H1 (cell line): ENCODE results near the gene S100A6. TPM values are rescaled to one million over a fixed set of nuclear protein-coding genes. Genes with fewer than 3 reads are reported as not detected.

Source experiments
- CTCF ChIA-PET: fragments of 300-600 bp; sonication (Branson Sonifier 250); formaldehyde crosslinking; loops from one replicate; lab custom pipeline; 2021; ENCODE audit not compliant: partially characterized antibody; lab: Charles Lee
- POLR2A ChIA-PET: fragments of 300-600 bp; sonication (Branson Sonifier 250); formaldehyde crosslinking; loops from one replicate; lab custom pipeline; 2021; ENCODE audit warnings: inconsistent platforms; ENCODE audit not compliant: partially characterized antibody; lab: Charles Lee
- DNase-seq, 2 experiments: peaks; one replicate each; pipeline versions ENCODE4 v3.0.0 to v3.0.0-alpha.2; 2010 to 2022; ENCODE audit warnings: low spot score in 2 of 2, low read depth in 1 of 2, mixed read lengths in 1 of 2
- FAIRE-seq: peaks from 2 replicates; lab custom pipeline; 2011; peaks lifted over from hg19 to GRCh38; lab: Jason Lieb, UNC
- H2AFZ ChIP-seq: 2 replicates; pipeline ENCODE4 v1.8.1; 2012; ENCODE audit warnings: low read length, inconsistent platforms
- H2AK5ac ChIP-seq: 2 replicates; pipeline ENCODE4 v1.6.1; 2013; ENCODE audit warnings: low read depth, low read length
- H2BK120ac ChIP-seq: replicated peaks from 2 replicates; pipeline ENCODE3; 2013; ENCODE audit warnings: low read depth, low read length, inconsistent platforms
- H2BK12ac ChIP-seq: 2 replicates; pipeline ENCODE4 v1.6.1; 2013; ENCODE audit warnings: low read depth, low read length
- H2BK15ac ChIP-seq: 2 replicates; pipeline ENCODE4 v1.6.1; 2013; ENCODE audit warnings: low read length
- H2BK20ac ChIP-seq: 2 replicates; pipeline ENCODE4 v1.6.1; 2013; ENCODE audit warnings: low read length
- H2BK5ac ChIP-seq: 2 replicates; pipeline ENCODE4 v1.6.1; 2013; ENCODE audit warnings: low read depth, low read length
- H3K14ac ChIP-seq: 2 replicates; pipeline ENCODE4 v1.6.1; 2013; ENCODE audit warnings: inconsistent platforms; ENCODE audit not compliant: insufficient read length
- H3K18ac ChIP-seq: 2 replicates; pipeline ENCODE4 v1.6.1; 2013; ENCODE audit warnings: low read length; ENCODE audit errors: extremely low read depth
- H3K23ac ChIP-seq: 2 replicates; pipeline ENCODE4 v1.6.1; 2013; ENCODE audit warnings: inconsistent platforms; ENCODE audit not compliant: insufficient read length
- H3K23me2 ChIP-seq: 2 replicates; pipeline ENCODE4 v1.6.1; 2013; ENCODE audit warnings: low read depth, low read length
- H3K27ac ChIP-seq: 2 replicates; pipeline ENCODE4 v1.6.1; 2011; ENCODE audit warnings: low read depth, low read length, inconsistent platforms
- H3K27me3 ChIP-seq, 4 experiments: replicated peaks in 1 of 4; 1 replicate in 1 of 4; 2 replicates in 3 of 4; pipeline versions ENCODE4 v1.6.1 to v1.8.1; 2011 to 2013; ENCODE audit warnings: low read length in 3 of 4, mild to moderate bottlenecking in 3 of 4, inconsistent platforms in 2 of 4, mixed read lengths in 2 of 4, moderate library complexity in 1 of 4; ENCODE audit not compliant: control insufficient read depth in 3 of 4, insufficient read depth in 3 of 4; ENCODE audit errors: extremely low read depth in 1 of 4
- H3K36me3 ChIP-seq, 4 experiments: 2 replicates each; pipeline versions ENCODE4 v1.6.1 to v1.8.1; 2011 to 2013; ENCODE audit warnings: mild to moderate bottlenecking in 4 of 4, low read length in 3 of 4, moderate library complexity in 2 of 4, control low read depth in 1 of 4, inconsistent platforms in 1 of 4; ENCODE audit not compliant: insufficient read depth in 4 of 4, control insufficient read depth in 2 of 4
- H3K4ac ChIP-seq: replicated peaks from 2 replicates; pipeline ENCODE3; 2013; ENCODE audit warnings: low read length, low read depth, mixed read lengths, inconsistent platforms; ENCODE audit not compliant: insufficient read length
- H3K4me1 ChIP-seq, 4 experiments: replicated peaks in 1 of 4; 1 replicate in 1 of 4; 2 replicates in 3 of 4; pipeline versions ENCODE4 v1.6.1 to v1.8.1; 2011 to 2013; ENCODE audit warnings: low read length in 3 of 4, inconsistent platforms in 2 of 4, mixed read lengths in 1 of 4; ENCODE audit not compliant: insufficient read depth in 4 of 4, control insufficient read depth in 3 of 4
- H3K4me2 ChIP-seq, 2 experiments: 2 replicates each; pipeline versions ENCODE4 v1.6.1 to v1.8.1; 2011 to 2013; ENCODE audit warnings: low read depth in 2 of 2, low read length in 2 of 2, control low read depth in 1 of 2, inconsistent platforms in 1 of 2, mild to moderate bottlenecking in 1 of 2; ENCODE audit not compliant: insufficient read depth in 1 of 2
- H3K4me3 ChIP-seq, 4 experiments: fragments of 200-600, 300-600 bp in 1 of 4; sonication (generic), shearing (Covaris generic), sonication (Bioruptor Twin) in 1 of 4; 2 replicates each; pipeline versions ENCODE4 v1.5.1 to v1.8.1; 2011 to 2016; ENCODE audit warnings: low read length in 4 of 4, low read depth in 3 of 4, control low read depth in 2 of 4, inconsistent platforms in 2 of 4, mild to moderate bottlenecking in 2 of 4, mixed read lengths in 1 of 4, moderate library complexity in 1 of 4; ENCODE audit not compliant: insufficient read depth in 2 of 4; ENCODE audit errors: extremely low read depth in 1 of 4
- H3K56ac ChIP-seq: replicated peaks from 2 replicates; pipeline ENCODE3; 2013; ENCODE audit warnings: low read depth, mild to moderate bottlenecking, mixed read lengths, low read length, inconsistent platforms; ENCODE audit not compliant: insufficient read length
- H3K79me1 ChIP-seq: 2 replicates; pipeline ENCODE4 v1.6.1; 2013; ENCODE audit warnings: low read depth, low read length, control low read depth
- H3K79me2 ChIP-seq, 2 experiments: 2 replicates each; pipeline versions ENCODE4 v1.6.1 to v1.8.1; 2012 to 2013; ENCODE audit warnings: low read length in 2 of 2, mild to moderate bottlenecking in 2 of 2, inconsistent platforms in 1 of 2; ENCODE audit not compliant: insufficient read depth in 2 of 2, control insufficient read depth in 1 of 2
- H3K9ac ChIP-seq, 4 experiments: replicated peaks in 1 of 4; 1 replicate in 1 of 4; 2 replicates in 3 of 4; pipeline versions ENCODE4 v1.6.1 to v1.8.1; 2011 to 2013; ENCODE audit warnings: low read depth in 3 of 4, low read length in 3 of 4, control low read depth in 2 of 4, mild to moderate bottlenecking in 2 of 4, moderate library complexity in 2 of 4, inconsistent platforms in 1 of 4; ENCODE audit errors: extremely low read depth in 1 of 4
- H3K9me3 ChIP-seq, 2 experiments: 2 replicates each; pipeline versions ENCODE4 v1.6.1 to v1.8.1; 2012 to 2013; ENCODE audit warnings: mild to moderate bottlenecking in 2 of 2, moderate library complexity in 2 of 2, control low read depth in 1 of 2, inconsistent platforms in 1 of 2, low read depth in 1 of 2, low read length in 1 of 2, mixed read lengths in 1 of 2; ENCODE audit not compliant: insufficient read depth in 2 of 2
- H4K20me1 ChIP-seq, 2 experiments: replicated peaks in 1 of 2; 2 replicates each; pipeline versions ENCODE3 to v1.8.1; 2011 to 2013; ENCODE audit warnings: inconsistent platforms in 2 of 2, low read length in 2 of 2, mild to moderate bottlenecking in 1 of 2; ENCODE audit not compliant: insufficient read depth in 2 of 2, control insufficient read depth in 1 of 2
- H4K5ac ChIP-seq: 2 replicates; pipeline ENCODE4 v1.6.1; 2013; ENCODE audit warnings: low read length, low read depth, mixed read lengths, inconsistent platforms; ENCODE audit not compliant: insufficient read length
- H4K8ac ChIP-seq: 2 replicates; pipeline ENCODE4 v1.8.0; 2013; ENCODE audit warnings: mild to moderate bottlenecking, moderate library complexity, low read length, inconsistent platforms; ENCODE audit not compliant: insufficient read depth; ENCODE audit errors: extremely low read depth
- H4K91ac ChIP-seq: replicated peaks from 2 replicates; pipeline ENCODE3; 2013; ENCODE audit warnings: low read length, mixed read lengths, inconsistent platforms; ENCODE audit not compliant: insufficient read length
- BRCA1 ChIP-seq: IDR thresholded peaks from 2 replicates; pipeline ENCODE4 v1.6.1; 2012; ENCODE audit warnings: low read depth, low read length, improper control_type of control experiment
- EGR1 ChIP-seq: IDR thresholded peaks from 2 replicates; pipeline ENCODE4 v1.6.1; 2011; ENCODE audit warnings: low read depth, low read length, borderline replicate concordance
- JUN ChIP-seq: IDR thresholded peaks from 2 replicates; pipeline ENCODE4 v1.6.1; 2011; ENCODE audit warnings: low read depth, mild to moderate bottlenecking, improper control_type of control experiment, low read length
- NANOG ChIP-seq: IDR thresholded peaks from 2 replicates; pipeline ENCODE4 v1.6.1; 2011; ENCODE audit warnings: low read length, low read depth, mild to moderate bottlenecking, inconsistent platforms; ENCODE audit not compliant: insufficient read depth, poor library complexity, severe bottlenecking
- RNF2 ChIP-seq: fragments of 200-900, 300-1000 bp; sonication (generic); IDR thresholded peaks from 2 replicates; pipeline ENCODE4 v1.7.1; 2016; ENCODE audit warnings: borderline replicate concordance, low read depth, mild to moderate bottlenecking, antibody characterized with exemption, low read length; ENCODE audit not compliant: poor library complexity, severe bottlenecking; ENCODE audit errors: missing control alignments
- SP1 ChIP-seq: IDR thresholded peaks from 2 replicates; pipeline ENCODE4 v1.6.1; 2011; ENCODE audit warnings: low read depth, low read length
- SRF ChIP-seq: IDR thresholded peaks from 2 replicates; pipeline ENCODE4 v1.6.1; 2011; ENCODE audit warnings: mild to moderate bottlenecking, low read depth, low read length, moderate library complexity
- TAF1 ChIP-seq: IDR thresholded peaks from 2 replicates; pipeline ENCODE4 v1.6.1; 2011; ENCODE audit warnings: mild to moderate bottlenecking, low read depth, low read length
- ZNF274 ChIP-seq: IDR thresholded peaks from 2 replicates; pipeline ENCODE4 v1.7.0; 2012; ENCODE audit warnings: low read length, borderline replicate concordance; ENCODE audit errors: extremely low read depth
- whole genome bisulfite sequencing, 2 experiments: shearing (Covaris generic) in 1 of 2; methylation state at CpG; one replicate each; pipeline versions ENCODE4 v1.1.6 to v1.1.7; 2013 to 2015; ENCODE audit warnings: low lambda C conversion rate in 2 of 2, mixed read lengths in 2 of 2, inconsistent platforms in 1 of 2, low coverage in 1 of 2, missing lambda C conversion rate in 1 of 2; ENCODE audit not compliant: insufficient replicate concordance in 2 of 2, insufficient coverage in 1 of 2, insufficient read length in 1 of 2; ENCODE audit errors: extremely low coverage in 1 of 2, missing lambda C conversion rate in 1 of 2; 5-methylcytosine and 5-hydroxymethylcytosine counted together
- polyA plus RNA-seq, 7 experiments: library from polyadenylated mRNA; depleted of rRNA in 3 of 7; stranded (reverse) in 5 of 7; unstranded in 2 of 7; fragments of >200 nt in 5 of 7; fragments of 200-250 nt in 2 of 7; gene quantifications; 1 replicate in 5 of 7; 2 replicates in 1 of 7; 4 replicates in 1 of 7; pipeline versions ENCODE4 v1.2.1 to v1.2.3, GENCODE V29; 2011 to 2013; ENCODE audit warnings: missing spikeins in 2 of 7, mixed read lengths in 2 of 7
- total RNA-seq: library from RNA; stranded (reverse); fragmentation: NEBNext Ultra II Directional; extraction: Animal tissue kit (Norgen Biotek cat#: 25700); gene quantifications from 2 replicates; pipeline ENCODE4 v1.2.1, GENCODE V29; 2021
- TF ChIP-seq, protein P1 (sequence below): IDR thresholded peaks from 2 replicates; pipeline ENCODE4 v1.6.1; 2011; ENCODE audit warnings: low read length, improper control_type of control experiment

S100A6 gene
- total and polyA plus RNA-seq, 2 of the 8 experiments (the other 6 are each of a cell fraction or from before 2014, with no cell fraction given): 11.1 to 63.0 TPM

DNA sequence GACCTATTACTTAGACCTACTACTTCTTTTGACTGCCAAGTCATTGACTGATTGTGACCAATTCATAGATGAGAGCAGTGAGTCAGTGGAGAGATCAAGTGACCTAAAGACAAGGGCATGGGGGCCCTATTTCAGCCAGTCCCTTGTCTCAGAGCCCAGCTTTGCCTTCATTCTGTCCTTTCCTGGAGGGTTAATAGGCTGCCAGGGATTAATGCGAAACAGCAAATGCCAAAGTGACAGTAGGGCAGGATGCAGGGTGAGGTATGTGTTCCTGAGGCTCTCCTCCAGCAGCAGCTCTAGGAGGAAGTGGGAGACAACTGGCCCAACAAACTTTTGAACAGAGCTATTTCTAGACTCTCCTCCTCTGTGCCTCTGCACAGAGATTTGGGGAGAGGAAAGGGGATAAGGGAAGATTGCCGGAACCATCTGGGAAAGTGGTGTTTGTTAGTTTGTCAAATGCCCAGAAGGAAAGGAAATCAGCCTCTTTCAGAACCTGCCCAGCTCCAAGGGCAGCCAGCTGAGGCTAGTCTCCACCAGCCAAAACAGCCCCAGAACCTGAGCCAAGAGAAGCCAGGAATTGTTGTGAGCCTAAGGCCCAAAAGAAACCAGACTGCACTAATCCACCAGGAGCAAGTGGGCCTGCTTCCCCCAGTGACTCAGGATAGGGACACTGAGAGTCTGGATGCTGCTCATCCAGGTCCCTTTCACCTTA, 18.2 kb upstream of the S100A6 start:
- Histone ChIP-seq H3K27me3 (no peaks in the 10 kb centered on the region; a peak in 2 of 7 replicates), H3K4me2 (no peak overlapping the region), H3K36me3 (no peaks in the 10 kb centered on the region), H2AK5ac (no peak overlapping the region), H3K9me3 (no peaks in the 10 kb centered on the region), H3K9ac (no peak overlapping the region), H4K8ac (no peak overlapping the region), H4K5ac (no peak overlapping the region), H2AFZ (no peak overlapping the region), H3K4me1 (peaks cover 0 to 9% (median 0%) of the 10 kb centered on the region in 4 experiments; a peak in 1 of 7 replicates), H3K23ac (no peak overlapping the region), H3K4ac (no peak overlapping the region), H3K79me2 (no peaks in the 10 kb centered on the region), H3K18ac (no peak overlapping the region), H2BK5ac (no peak overlapping the region), H3K14ac (no peak overlapping the region), H3K4me3 (no peak overlapping the region), H3K79me1 (no peaks in the 10 kb centered on the region), H2BK120ac (no peak overlapping the region), H3K56ac (no peak overlapping the region), H4K20me1 (no peaks in the 10 kb centered on the region), H4K91ac (no peak overlapping the region), H2BK12ac (no peak overlapping the region), H2BK15ac (0 out of 2 replicates have a peak overlapping the region, but pooled peaks have one; percentile 21), H2BK20ac (no peak overlapping the region), H3K23me2 (no peaks in the 10 kb centered on the region), H3K27ac (no peak overlapping the region)
- DNase-seq: no peak
- WGBS, 2 experiments: 84% methylated on average over 2 of the region's 2 CpGs; no CpG with 5 or more reads in 1 of the 2 experiments
- no peak for FAIRE-seq
- ChIA-PET CTCF (interaction anchor here (1.0 to 12.9 kb wide), 11 partner anchors 8 to 202 kb away, joined by 3 to 165 read pairs (median 6); partner anchors contain the start of genes CHTOP, S100A1, S100A13 and S100A5), POLR2A (interaction anchor here (0.7 to 2.5 kb wide), 5 partner anchors 10 to 108 kb away, joined by 3 to 6 read pairs (median 6); partner anchors contain the start of genes S100A13 and S100A6)
- TF ChIP-seq TAF1: no peak
- TF ChIP-seq, protein P1, sequence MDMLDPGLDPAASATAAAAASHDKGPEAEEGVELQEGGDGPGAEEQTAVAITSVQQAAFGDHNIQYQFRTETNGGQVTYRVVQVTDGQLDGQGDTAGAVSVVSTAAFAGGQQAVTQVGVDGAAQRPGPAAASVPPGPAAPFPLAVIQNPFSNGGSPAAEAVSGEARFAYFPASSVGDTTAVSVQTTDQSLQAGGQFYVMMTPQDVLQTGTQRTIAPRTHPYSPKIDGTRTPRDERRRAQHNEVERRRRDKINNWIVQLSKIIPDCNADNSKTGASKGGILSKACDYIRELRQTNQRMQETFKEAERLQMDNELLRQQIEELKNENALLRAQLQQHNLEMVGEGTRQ: no peak
- no peak for TF ChIP-seq SRF
- TF ChIP-seq RNF2: no peak
- no peak for TF ChIP-seq JUN
- no peak for TF ChIP-seq EGR1
- TF ChIP-seq ZNF274: no peak
- TF ChIP-seq SP1: no peak
- TF ChIP-seq BRCA1: no peak
- no peak for TF ChIP-seq NANOG
